HEK293 (cell line): ENCODE results near the gene KCNS3.

Source experiments
- KLF16 ChIP-seq: fragments of 450-650 bp; formaldehyde crosslinking; IDR thresholded peaks from 2 replicates; pipeline ENCODE4 v1.5.1; 2017; ENCODE audit warnings: missing biosample characterization, missing genetic modification characterization
- RBAK ChIP-seq: fragments of 450-650 bp; formaldehyde crosslinking; IDR thresholded peaks from 2 replicates; pipeline ENCODE4 v1.5.1; 2016; ENCODE audit warnings: missing biosample characterization, missing genetic modification characterization
- ZFP41 ChIP-seq: fragments of 450-650 bp; formaldehyde crosslinking; IDR thresholded peaks from 2 replicates; pipeline ENCODE4 v1.5.1; 2016; ENCODE audit warnings: missing biosample characterization, missing genetic modification characterization, borderline replicate concordance
- ZNF23 ChIP-seq: fragments of 450-650 bp; formaldehyde crosslinking; IDR thresholded peaks from 2 replicates; pipeline ENCODE4 v1.5.1; 2016; ENCODE audit warnings: missing biosample characterization, missing genetic modification characterization, borderline replicate concordance
- ZNF274 ChIP-seq, 2 experiments: fragments of 200-500 bp in 1 of 2; fragments of 450-650 bp in 1 of 2; sonication (Bioruptor generic) in 1 of 2; formaldehyde crosslinking in 1 of 2; IDR thresholded peaks; 2 replicates each; pipeline versions ENCODE4 v1.5.1 to v1.6.1; 2014 to 2016; ENCODE audit warnings: borderline replicate concordance in 1 of 2, inconsistent platforms in 1 of 2, low read length in 1 of 2, missing biosample characterization in 1 of 2, missing genetic modification characterization in 1 of 2
- ZNF621 ChIP-seq: fragments of 450-650 bp; formaldehyde crosslinking; IDR thresholded peaks from 2 replicates; pipeline ENCODE4 v1.5.1; 2017; ENCODE audit warnings: missing biosample characterization, missing genetic modification characterization
- ZNF664 ChIP-seq: fragments of 450-650 bp; formaldehyde crosslinking; IDR thresholded peaks from 2 replicates; pipeline ENCODE4 v1.5.1; 2016; ENCODE audit warnings: missing biosample characterization, missing genetic modification characterization
- ZNF76 ChIP-seq: fragments of 450-650 bp; formaldehyde crosslinking; IDR thresholded peaks from 2 replicates; pipeline ENCODE4; 2016; ENCODE audit warnings: low read depth, missing biosample characterization, missing genetic modification characterization, borderline replicate concordance
- TF ChIP-seq, protein P1 (sequence below): fragments of 450-650 bp; formaldehyde crosslinking; IDR thresholded peaks from 2 replicates; pipeline ENCODE4 v1.5.1; 2016; ENCODE audit warnings: missing biosample characterization, missing genetic modification characterization
- TF ChIP-seq, protein P2 (sequence below): fragments of 450-650 bp; IDR thresholded peaks from 2 replicates; pipeline ENCODE4 v1.5.1; 2018; ENCODE audit warnings: missing biosample characterization, missing genetic modification characterization
- TF ChIP-seq, protein P3 (sequence below): fragments of 450-650 bp; formaldehyde crosslinking; IDR thresholded peaks from 2 replicates; pipeline ENCODE4 v1.5.1; 2016; ENCODE audit warnings: missing biosample characterization, missing genetic modification characterization
- TF ChIP-seq, protein P4 (sequence below): fragments of 450-650 bp; formaldehyde crosslinking; IDR thresholded peaks from 2 replicates; pipeline ENCODE4 v1.5.1; 2016; ENCODE audit warnings: missing biosample characterization, missing genetic modification characterization
- TF ChIP-seq, protein P5 (sequence below): fragments of 450-650 bp; IDR thresholded peaks from 2 replicates; pipeline ENCODE4 v1.5.1; 2018; ENCODE audit warnings: missing biosample characterization, mild to moderate bottlenecking, missing genetic modification characterization

DNA sequence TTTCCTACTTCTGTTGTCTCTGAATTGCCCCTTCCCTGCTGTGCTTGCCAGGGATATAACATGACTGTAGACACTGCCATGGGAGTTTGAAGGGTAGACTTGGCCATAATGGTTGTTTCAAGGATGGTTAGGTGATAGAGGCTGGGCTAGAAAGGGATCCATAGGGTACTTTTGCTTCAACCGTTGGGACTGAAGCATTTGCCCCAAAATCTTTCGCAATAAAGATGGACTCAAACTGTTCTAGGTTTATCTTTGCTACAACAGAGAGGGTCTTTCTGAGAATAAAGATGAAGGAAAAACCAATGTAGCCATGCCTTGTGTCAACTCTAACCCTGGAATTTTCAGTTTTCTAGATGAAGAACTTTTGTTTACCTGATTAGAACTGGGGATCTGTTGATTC, 35.0 kb upstream of the KCNS3 start:
- TF ChIP-seq ZNF621 = no peak
- TF ChIP-seq, protein P1, sequence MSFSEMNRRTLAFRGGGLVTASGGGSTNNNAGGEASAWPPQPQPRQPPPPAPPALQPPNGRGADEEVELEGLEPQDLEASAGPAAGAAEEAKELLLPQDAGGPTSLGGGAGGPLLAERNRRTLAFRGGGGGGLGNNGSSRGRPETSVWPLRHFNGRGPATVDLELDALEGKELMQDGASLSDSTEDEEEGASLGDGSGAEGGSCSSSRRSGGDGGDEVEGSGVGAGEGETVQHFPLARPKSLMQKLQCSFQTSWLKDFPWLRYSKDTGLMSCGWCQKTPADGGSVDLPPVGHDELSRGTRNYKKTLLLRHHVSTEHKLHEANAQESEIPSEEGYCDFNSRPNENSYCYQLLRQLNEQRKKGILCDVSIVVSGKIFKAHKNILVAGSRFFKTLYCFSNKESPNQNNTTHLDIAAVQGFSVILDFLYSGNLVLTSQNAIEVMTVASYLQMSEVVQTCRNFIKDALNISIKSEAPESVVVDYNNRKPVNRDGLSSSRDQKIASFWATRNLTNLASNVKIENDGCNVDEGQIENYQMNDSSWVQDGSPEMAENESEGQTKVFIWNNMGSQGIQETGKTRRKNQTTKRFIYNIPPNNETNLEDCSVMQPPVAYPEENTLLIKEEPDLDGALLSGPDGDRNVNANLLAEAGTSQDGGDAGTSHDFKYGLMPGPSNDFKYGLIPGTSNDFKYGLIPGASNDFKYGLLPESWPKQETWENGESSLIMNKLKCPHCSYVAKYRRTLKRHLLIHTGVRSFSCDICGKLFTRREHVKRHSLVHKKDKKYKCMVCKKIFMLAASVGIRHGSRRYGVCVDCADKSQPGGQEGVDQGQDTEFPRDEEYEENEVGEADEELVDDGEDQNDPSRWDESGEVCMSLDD (tag by site-specific recombination) = no peak
- TF ChIP-seq, protein P2, sequence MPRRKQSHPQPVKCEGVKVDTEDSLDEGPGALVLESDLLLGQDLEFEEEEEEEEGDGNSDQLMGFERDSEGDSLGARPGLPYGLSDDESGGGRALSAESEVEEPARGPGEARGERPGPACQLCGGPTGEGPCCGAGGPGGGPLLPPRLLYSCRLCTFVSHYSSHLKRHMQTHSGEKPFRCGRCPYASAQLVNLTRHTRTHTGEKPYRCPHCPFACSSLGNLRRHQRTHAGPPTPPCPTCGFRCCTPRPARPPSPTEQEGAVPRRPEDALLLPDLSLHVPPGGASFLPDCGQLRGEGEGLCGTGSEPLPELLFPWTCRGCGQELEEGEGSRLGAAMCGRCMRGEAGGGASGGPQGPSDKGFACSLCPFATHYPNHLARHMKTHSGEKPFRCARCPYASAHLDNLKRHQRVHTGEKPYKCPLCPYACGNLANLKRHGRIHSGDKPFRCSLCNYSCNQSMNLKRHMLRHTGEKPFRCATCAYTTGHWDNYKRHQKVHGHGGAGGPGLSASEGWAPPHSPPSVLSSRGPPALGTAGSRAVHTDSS (tag by site-specific recombination) = no peak
- TF ChIP-seq, protein P3, sequence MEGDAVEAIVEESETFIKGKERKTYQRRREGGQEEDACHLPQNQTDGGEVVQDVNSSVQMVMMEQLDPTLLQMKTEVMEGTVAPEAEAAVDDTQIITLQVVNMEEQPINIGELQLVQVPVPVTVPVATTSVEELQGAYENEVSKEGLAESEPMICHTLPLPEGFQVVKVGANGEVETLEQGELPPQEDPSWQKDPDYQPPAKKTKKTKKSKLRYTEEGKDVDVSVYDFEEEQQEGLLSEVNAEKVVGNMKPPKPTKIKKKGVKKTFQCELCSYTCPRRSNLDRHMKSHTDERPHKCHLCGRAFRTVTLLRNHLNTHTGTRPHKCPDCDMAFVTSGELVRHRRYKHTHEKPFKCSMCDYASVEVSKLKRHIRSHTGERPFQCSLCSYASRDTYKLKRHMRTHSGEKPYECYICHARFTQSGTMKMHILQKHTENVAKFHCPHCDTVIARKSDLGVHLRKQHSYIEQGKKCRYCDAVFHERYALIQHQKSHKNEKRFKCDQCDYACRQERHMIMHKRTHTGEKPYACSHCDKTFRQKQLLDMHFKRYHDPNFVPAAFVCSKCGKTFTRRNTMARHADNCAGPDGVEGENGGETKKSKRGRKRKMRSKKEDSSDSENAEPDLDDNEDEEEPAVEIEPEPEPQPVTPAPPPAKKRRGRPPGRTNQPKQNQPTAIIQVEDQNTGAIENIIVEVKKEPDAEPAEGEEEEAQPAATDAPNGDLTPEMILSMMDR (tag by site-specific recombination) = no peak
- TF ChIP-seq ZNF274 (IDR thresholded peaks at IDR 0.05; ENCODE audit: low read length) = no peak
- no peak for TF ChIP-seq ZNF274 (tag by site-specific recombination; IDR thresholded peaks at IDR 0.05; ENCODE audit: borderline replicate concordance)
- no peak for TF ChIP-seq ZNF76
- TF ChIP-seq ZNF23 (tag by site-specific recombination) = no peak
- TF ChIP-seq, protein P4, sequence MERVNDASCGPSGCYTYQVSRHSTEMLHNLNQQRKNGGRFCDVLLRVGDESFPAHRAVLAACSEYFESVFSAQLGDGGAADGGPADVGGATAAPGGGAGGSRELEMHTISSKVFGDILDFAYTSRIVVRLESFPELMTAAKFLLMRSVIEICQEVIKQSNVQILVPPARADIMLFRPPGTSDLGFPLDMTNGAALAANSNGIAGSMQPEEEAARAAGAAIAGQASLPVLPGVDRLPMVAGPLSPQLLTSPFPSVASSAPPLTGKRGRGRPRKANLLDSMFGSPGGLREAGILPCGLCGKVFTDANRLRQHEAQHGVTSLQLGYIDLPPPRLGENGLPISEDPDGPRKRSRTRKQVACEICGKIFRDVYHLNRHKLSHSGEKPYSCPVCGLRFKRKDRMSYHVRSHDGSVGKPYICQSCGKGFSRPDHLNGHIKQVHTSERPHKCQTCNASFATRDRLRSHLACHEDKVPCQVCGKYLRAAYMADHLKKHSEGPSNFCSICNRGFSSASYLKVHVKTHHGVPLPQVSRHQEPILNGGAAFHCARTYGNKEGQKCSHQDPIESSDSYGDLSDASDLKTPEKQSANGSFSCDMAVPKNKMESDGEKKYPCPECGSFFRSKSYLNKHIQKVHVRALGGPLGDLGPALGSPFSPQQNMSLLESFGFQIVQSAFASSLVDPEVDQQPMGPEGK = no peak
- TF ChIP-seq RBAK (tag by site-specific recombination) = no peak
- TF ChIP-seq, protein P5, sequence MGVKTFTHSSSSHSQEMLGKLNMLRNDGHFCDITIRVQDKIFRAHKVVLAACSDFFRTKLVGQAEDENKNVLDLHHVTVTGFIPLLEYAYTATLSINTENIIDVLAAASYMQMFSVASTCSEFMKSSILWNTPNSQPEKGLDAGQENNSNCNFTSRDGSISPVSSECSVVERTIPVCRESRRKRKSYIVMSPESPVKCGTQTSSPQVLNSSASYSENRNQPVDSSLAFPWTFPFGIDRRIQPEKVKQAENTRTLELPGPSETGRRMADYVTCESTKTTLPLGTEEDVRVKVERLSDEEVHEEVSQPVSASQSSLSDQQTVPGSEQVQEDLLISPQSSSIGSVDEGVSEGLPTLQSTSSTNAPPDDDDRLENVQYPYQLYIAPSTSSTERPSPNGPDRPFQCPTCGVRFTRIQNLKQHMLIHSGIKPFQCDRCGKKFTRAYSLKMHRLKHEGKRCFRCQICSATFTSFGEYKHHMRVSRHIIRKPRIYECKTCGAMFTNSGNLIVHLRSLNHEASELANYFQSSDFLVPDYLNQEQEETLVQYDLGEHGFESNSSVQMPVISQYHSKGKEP (tag by site-specific recombination) = no peak
- no peak for TF ChIP-seq ZFP41
- TF ChIP-seq KLF16 = no peak
- no peak for TF ChIP-seq ZNF664 (tag by site-specific recombination)
